Measurements from ENCODE around the gene SORCS1. TPM values are rescaled to one million over a fixed set of nuclear protein-coding genes. Genes with fewer than 3 reads are reported as not detected.

The SORCS1 gene
- total RNA-seq, 4 donors from 2014 or later: 1.2 to 11.8 (median 6.2) TPM

GRCh38 chr10:106612381-106612780 is 552.1 kb downstream of the SORCS1 start:
- 84 to 92% methylated on average over 5 to 6 of the region's 6 CpGs for WGBS, 2 donors
- H3K27me3 ChIP-seq: no peaks in the 10 kb centered on the region
- no peaks in the 10 kb centered on the region for H3K9me3 ChIP-seq
- no peak for DNase-seq
- H3K36me3 ChIP-seq: no peaks in the 10 kb centered on the region
- no peaks in the 10 kb centered on the region for H3K4me1 ChIP-seq
- intact Hi-C loops (cut with DNase I): no loop called here
- no peak overlapping the region for H3K27ac ChIP-seq
- H3K4me3 ChIP-seq (replicated peaks in 1 of 3): no peak overlapping the region
- TF ChIP-seq, protein P1, sequence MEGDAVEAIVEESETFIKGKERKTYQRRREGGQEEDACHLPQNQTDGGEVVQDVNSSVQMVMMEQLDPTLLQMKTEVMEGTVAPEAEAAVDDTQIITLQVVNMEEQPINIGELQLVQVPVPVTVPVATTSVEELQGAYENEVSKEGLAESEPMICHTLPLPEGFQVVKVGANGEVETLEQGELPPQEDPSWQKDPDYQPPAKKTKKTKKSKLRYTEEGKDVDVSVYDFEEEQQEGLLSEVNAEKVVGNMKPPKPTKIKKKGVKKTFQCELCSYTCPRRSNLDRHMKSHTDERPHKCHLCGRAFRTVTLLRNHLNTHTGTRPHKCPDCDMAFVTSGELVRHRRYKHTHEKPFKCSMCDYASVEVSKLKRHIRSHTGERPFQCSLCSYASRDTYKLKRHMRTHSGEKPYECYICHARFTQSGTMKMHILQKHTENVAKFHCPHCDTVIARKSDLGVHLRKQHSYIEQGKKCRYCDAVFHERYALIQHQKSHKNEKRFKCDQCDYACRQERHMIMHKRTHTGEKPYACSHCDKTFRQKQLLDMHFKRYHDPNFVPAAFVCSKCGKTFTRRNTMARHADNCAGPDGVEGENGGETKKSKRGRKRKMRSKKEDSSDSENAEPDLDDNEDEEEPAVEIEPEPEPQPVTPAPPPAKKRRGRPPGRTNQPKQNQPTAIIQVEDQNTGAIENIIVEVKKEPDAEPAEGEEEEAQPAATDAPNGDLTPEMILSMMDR (IDR thresholded peaks at IDR 0.05): no peak
- TF ChIP-seq POLR2A (IDR thresholded peaks at IDR 0.05): no peak

- WGBS, 2 donors: 67 to 75% methylated on average over 3 of the region's 3 CpGs
- TF ChIP-seq, protein P1 (IDR thresholded peaks at IDR 0.05): no peak
- TF ChIP-seq POLR2A (IDR thresholded peaks at IDR 0.05): no peak
- intact Hi-C loops (cut with DNase I): no loop called here
- no peaks in the 10 kb centered on the region for H3K27me3 ChIP-seq
- no peaks in the 10 kb centered on the region for H3K9me3 ChIP-seq
- H3K36me3 ChIP-seq: no peaks in the 10 kb centered on the region
- no peak overlapping the region for H3K4me3 ChIP-seq (replicated peaks in 1 of 3)
- no peak for DNase-seq
- H3K27ac ChIP-seq: no peak overlapping the region
- no peaks in the 10 kb centered on the region for H3K4me1 ChIP-seq
Measured at GRCh38 chr10:106609470-106610266, 554.8 kb downstream of the SORCS1 start.

GRCh38 chr10:106608066-106608465 is 556.4 kb downstream of the SORCS1 start:
- Histone ChIP-seq H3K27ac (no peak overlapping the region), H3K4me3 (replicated peaks in 1 of 3) (no peak overlapping the region), H3K36me3 (no peaks in the 10 kb centered on the region), H3K4me1 (no peaks in the 10 kb centered on the region), H3K9me3 (no peaks in the 10 kb centered on the region), H3K27me3 (no peaks in the 10 kb centered on the region)
- TF ChIP-seq, protein P1 (IDR thresholded peaks at IDR 0.05): no peak
- TF ChIP-seq POLR2A (IDR thresholded peaks at IDR 0.05): no peak
- DNase-seq: no peak
- WGBS, 2 donors: 91 to 94% methylated on average over 1 of the region's 1 CpG
- intact Hi-C loops (cut with DNase I): no loop called here

DNA sequence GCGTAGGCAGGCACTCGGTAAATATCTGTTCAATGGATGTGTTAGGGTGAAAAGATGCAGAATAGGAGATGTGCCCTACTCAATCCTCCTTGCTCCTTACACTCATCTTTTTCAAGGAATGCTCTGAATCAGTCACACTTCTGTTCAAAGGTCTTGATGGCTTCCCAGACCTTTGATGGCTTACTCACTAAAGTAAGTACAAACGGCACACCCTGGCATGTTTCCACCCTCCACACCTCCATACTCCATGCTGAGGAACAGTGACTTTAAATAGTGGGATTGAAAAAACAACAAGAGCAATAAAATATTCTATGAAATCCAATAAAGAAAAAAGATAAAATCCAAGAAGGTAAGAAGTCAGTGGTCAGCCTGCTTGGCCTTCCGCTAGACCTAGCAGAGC is 569.2 kb downstream of the SORCS1 start:
- WGBS, 2 donors: 87 to 93% methylated on average over 4 of the region's 4 CpGs
- intact Hi-C loops (cut with DNase I): no loop called here
- no peak overlapping the region for H3K27ac ChIP-seq
- no peak overlapping the region for H3K4me3 ChIP-seq (replicated peaks in 1 of 3)
- no peaks in the 10 kb centered on the region for H3K9me3 ChIP-seq
- H3K27me3 ChIP-seq: no peaks in the 10 kb centered on the region
- TF ChIP-seq POLR2A (IDR thresholded peaks at IDR 0.05): no peak
- TF ChIP-seq, protein P1 (IDR thresholded peaks at IDR 0.05): no peak
- DNase-seq: no peak
- no peaks in the 10 kb centered on the region for H3K36me3 ChIP-seq
- H3K4me1 ChIP-seq: no peaks in the 10 kb centered on the region

GRCh38 chr10:106593876-106594275 is 570.6 kb downstream of the SORCS1 start:
- Histone ChIP-seq H3K4me1 (no peaks in the 10 kb centered on the region), H3K36me3 (no peaks in the 10 kb centered on the region), H3K9me3 (no peaks in the 10 kb centered on the region), H3K27ac (no peak overlapping the region), H3K27me3 (no peaks in the 10 kb centered on the region), H3K4me3 (replicated peaks in 1 of 3) (no peak overlapping the region)
- no peak for DNase-seq
- intact Hi-C loops (cut with DNase I): no loop called here
- 79 to 88% methylated on average over 1 of the region's 1 CpG for WGBS, 2 donors
- no peak for TF ChIP-seq POLR2A (IDR thresholded peaks at IDR 0.05)
- TF ChIP-seq, protein P1 (IDR thresholded peaks at IDR 0.05): no peak

Data from thyroid gland (tissue), 4 donors.